IPS-18a (cell line): ENCODE data around the gene POTEJ.
"Not testable (repeated sequence)": the region's sequence is repeated elsewhere in the genome, so short reads cannot be mapped to it uniquely, and the experiment has no call there.

Experiments
- H3K27ac ChIP-seq: one replicate; pipeline ENCODE4 v1.5.1; 2013; ENCODE audit warnings: low read length
- H3K27me3 ChIP-seq: one replicate; pipeline ENCODE4 v1.6.1; 2013; ENCODE audit warnings: mild to moderate bottlenecking, low read length; ENCODE audit not compliant: control insufficient read depth, insufficient read depth
- H3K36me3 ChIP-seq: one replicate; pipeline ENCODE4 v1.6.1; 2013; ENCODE audit warnings: low read depth, low read length; ENCODE audit not compliant: control insufficient read depth
- H3K4me1 ChIP-seq: one replicate; pipeline ENCODE4 v1.6.1; 2013; ENCODE audit warnings: low read depth, low read length; ENCODE audit not compliant: control insufficient read depth
- H3K4me3 ChIP-seq: one replicate; pipeline ENCODE4 v1.5.1; 2013; ENCODE audit warnings: low read length
- H3K9ac ChIP-seq: one replicate; pipeline ENCODE4 v1.6.1; 2013; ENCODE audit warnings: mild to moderate bottlenecking, low read length, moderate library complexity
- H3K9me3 ChIP-seq: one replicate; pipeline ENCODE4 v1.6.1; 2013; ENCODE audit warnings: low read depth, low read length; ENCODE audit not compliant: control insufficient read depth

POTEJ gene

GRCh38 chr2:130693474-130693873 lies 82.2 kb downstream of the POTEJ start:
- H3K9me3 ChIP-seq, H3K36me3 ChIP-seq, H3K4me3 ChIP-seq, H3K9ac ChIP-seq, H3K4me1 ChIP-seq, H3K27me3 ChIP-seq, H3K27ac ChIP-seq: not testable (repeated sequence)

DNA sequence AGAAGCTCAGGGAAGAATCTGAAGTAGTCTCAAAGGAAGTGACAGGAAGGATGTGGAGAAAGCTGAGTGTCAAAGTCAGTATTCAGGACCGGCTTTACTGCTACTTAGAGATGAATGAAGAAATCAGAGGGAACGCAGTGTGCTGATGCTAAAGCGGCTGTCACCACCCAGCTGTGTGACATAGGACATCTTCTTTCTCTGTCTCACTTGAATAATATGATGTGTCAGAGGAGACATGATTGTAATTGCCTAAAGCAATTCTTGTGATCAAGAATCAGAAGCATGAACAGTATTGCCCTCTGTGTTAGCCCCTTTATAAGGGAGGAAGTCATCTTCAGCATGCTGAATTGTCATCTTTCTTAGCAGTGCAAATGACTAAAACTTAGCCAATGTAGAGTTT lies 92.0 kb downstream of the POTEJ start:
- not testable (repeated sequence) for H3K27me3 ChIP-seq, H3K9ac ChIP-seq, H3K4me3 ChIP-seq, H3K9me3 ChIP-seq, H3K36me3 ChIP-seq, H3K27ac ChIP-seq, H3K4me1 ChIP-seq
